Tibial artery (tissue), 4 donors: ENCODE measurements around the gene MACIR.

Source experiments
- DNase-seq, 2 donors: peaks; one replicate each; pipeline ENCODE4 v3.0.0-alpha.2; 2019
- H3K27ac ChIP-seq, 2 donors: fragments of 200-600 bp; sonication (generic) in 1 of 2; 1 replicate in 1 of 2; 2 replicates in 1 of 2; pipeline ENCODE4 v1.5.1; 2018 to 2019; ENCODE audit warnings: mild to moderate bottlenecking in 1 of 2
- H3K27me3 ChIP-seq, 2 donors: fragments of 200-600 bp; sonication (generic) in 1 of 2; one replicate each; pipeline versions ENCODE4 v1.5.1 to v1.6.0; 2016 to 2019
- H3K36me3 ChIP-seq, 3 donors: fragments of 200-600 bp; sonication (generic) in 2 of 3; one replicate each; pipeline ENCODE4 v1.5.1; 2016 to 2019; ENCODE audit warnings: mild to moderate bottlenecking in 2 of 3
- H3K4me1 ChIP-seq, 4 donors: fragments of 200-600 bp; sonication (generic) in 2 of 4; 1 replicate in 3 of 4; 2 replicates in 1 of 4; pipeline ENCODE4 v1.5.1; 2016 to 2019
- H3K4me3 ChIP-seq, 2 donors: fragments of 200-600 bp; sonication (generic) in 1 of 2; 1 replicate in 1 of 2; 2 replicates in 1 of 2; pipeline ENCODE4 v1.5.1; 2018 to 2019; ENCODE audit warnings: mild to moderate bottlenecking in 2 of 2
- H3K9me3 ChIP-seq, 3 donors: fragments of 200-600 bp; sonication (generic) in 1 of 3; one replicate each; pipeline ENCODE4 v1.5.1; 2016 to 2019
- CTCF ChIP-seq, 2 experiments: fragments of 200-600 bp in 1 of 2; fragments of 450-650 bp in 1 of 2; IDR thresholded peaks; one replicate each; pipeline ENCODE4 v1.5.1; 2017 to 2019; ENCODE audit warnings: antibody characterized with exemption in 2 of 2, mild to moderate bottlenecking in 1 of 2, moderate library complexity in 1 of 2
- intact Hi-C: fragments of 100-400 bp; cut with DNase I; formaldehyde crosslinking; loops from one replicate; pipeline ENCODE4 v1.15.0; 2023; ENCODE audit warnings: low total_unique reads

The MACIR gene

GRCh38 chr5:103270581-103270980 is 12.0 kb downstream of the MACIR start:
- intact Hi-C loops, result no loop called here
- Histone ChIP-seq H3K4me1 (peaks cover 0 to 21% (median 7%) of the 10 kb centered on the region in 4 donors), H3K27me3 (no peaks in the 10 kb centered on the region), H3K27ac (no peak overlapping the region), H3K4me3 (no peak overlapping the region), H3K9me3 (no peaks in the 10 kb centered on the region), H3K36me3 (peaks cover 0 to 2% (median 0%) of the 10 kb centered on the region in 3 donors)
- TF ChIP-seq CTCF (IDR thresholded peaks at IDR 0.05), result no peak
- DNase-seq, result no peak

- intact Hi-C loops, result no loop called here
- Histone ChIP-seq H3K27ac (no peak overlapping the region), H3K9me3 (no peaks in the 10 kb centered on the region), H3K4me3 (no peak overlapping the region), H3K27me3 (no peaks in the 10 kb centered on the region), H3K4me1 (peaks cover 0 to 21% (median 7%) of the 10 kb centered on the region in 4 donors), H3K36me3 (peaks cover 9 to 11% (median 10%) of the 10 kb centered on the region in 3 donors)
- DNase-seq, result no peak
- TF ChIP-seq CTCF (IDR thresholded peaks at IDR 0.05), result no peak
These were observed 13.2 kb downstream of the MACIR start for GRCh38 chr5:103271570-103272289.

- H3K27ac ChIP-seq, result no peak overlapping the region
- intact Hi-C loops, result no loop called here
- no peak for TF ChIP-seq CTCF (IDR thresholded peaks at IDR 0.05)
- DNase-seq, result no peak
- H3K27me3 ChIP-seq, result no peaks in the 10 kb centered on the region
- H3K36me3 ChIP-seq, result peaks cover 9 to 11% (median 10%) of the 10 kb centered on the region in 3 donors
- peaks cover 0 to 21% (median 7%) of the 10 kb centered on the region in 4 donors for H3K4me1 ChIP-seq
- no peak overlapping the region for H3K4me3 ChIP-seq
- no peaks in the 10 kb centered on the region for H3K9me3 ChIP-seq
These were observed 13.8 kb downstream of the MACIR start for GRCh38 chr5:103272377-103272776.

GRCh38 chr5:103273952-103274351 is 15.4 kb downstream of the MACIR start:
- Histone ChIP-seq H3K27ac (no peak overlapping the region), H3K4me1 (peaks cover 0 to 21% (median 7%) of the 10 kb centered on the region in 4 donors), H3K36me3 (peaks cover 9 to 11% (median 10%) of the 10 kb centered on the region in 3 donors), H3K9me3 (no peaks in the 10 kb centered on the region), H3K27me3 (no peaks in the 10 kb centered on the region), H3K4me3 (no peak overlapping the region)
- intact Hi-C loops, result no loop called here
- no peak for TF ChIP-seq CTCF (IDR thresholded peaks at IDR 0.05)
- no peak for DNase-seq

GRCh38 chr5:103275851-103276250 is 17.3 kb downstream of the MACIR start:
- Histone ChIP-seq H3K4me3 (no peak overlapping the region), H3K4me1 (peaks cover 0 to 17% (median 5%) of the 10 kb centered on the region in 4 donors), H3K9me3 (no peaks in the 10 kb centered on the region), H3K27me3 (no peaks in the 10 kb centered on the region), H3K36me3 (peaks cover 9 to 11% (median 10%) of the 10 kb centered on the region in 3 donors), H3K27ac (no peak overlapping the region)
- DNase-seq, result no peak
- intact Hi-C loops, result no loop called here
- no peak for TF ChIP-seq CTCF (IDR thresholded peaks at IDR 0.05)
